Effector memory CD4-positive, alpha-beta T cell (primary cell): ENCODE results near the gene EID2.
A peak's percentile ranks its signal among the peaks of the same experiment; 100 is the strongest.

Experiments
- DNase-seq, 3 donors: peaks; one replicate each; pipeline ENCODE4 v3.0.0-alpha.2; 2020
- H3K27ac ChIP-seq: 2 replicates; pipeline ENCODE4 v1.7.0; 2013; ENCODE audit warnings: mild to moderate bottlenecking, low read length, moderate library complexity; ENCODE audit not compliant: insufficient read depth, poor library complexity, severe bottlenecking
- H3K27me3 ChIP-seq: replicated peaks from 2 replicates; pipeline ENCODE4 v1.7.0; 2013; ENCODE audit warnings: mild to moderate bottlenecking, low read length; ENCODE audit not compliant: insufficient read depth, control insufficient read depth, poor library complexity, severe bottlenecking
- H3K36me3 ChIP-seq: 2 replicates; pipeline ENCODE4 v1.7.0; 2013; ENCODE audit warnings: mild to moderate bottlenecking, low read length, moderate library complexity; ENCODE audit not compliant: control insufficient read depth, insufficient read depth
- H3K4me1 ChIP-seq: 2 replicates; pipeline ENCODE4 v1.7.0; 2013; ENCODE audit warnings: low read length, mild to moderate bottlenecking; ENCODE audit not compliant: control insufficient read depth, insufficient read depth, poor library complexity, severe bottlenecking
- H3K4me3 ChIP-seq: 2 replicates; pipeline ENCODE4 v1.7.0; 2013; ENCODE audit warnings: low read length, low read depth, mild to moderate bottlenecking; ENCODE audit not compliant: insufficient read depth, poor library complexity, severe bottlenecking
- H3K9me3 ChIP-seq: 2 replicates; pipeline ENCODE4 v1.7.0; 2013; ENCODE audit warnings: mild to moderate bottlenecking, low read length, moderate library complexity; ENCODE audit not compliant: control insufficient read depth

The EID2 gene

GRCh38 chr19:39518458-39518857, 21.5 kb downstream of the EID2 start:
- H3K4me3 ChIP-seq = no peak overlapping the region
- DNase-seq = no peak
- H3K27me3 ChIP-seq = peaks cover 25% of the 10 kb centered on the region
- H3K4me1 ChIP-seq = peaks cover 14% of the 10 kb centered on the region
- no peaks in the 10 kb centered on the region for H3K36me3 ChIP-seq
- no peak overlapping the region for H3K27ac ChIP-seq
- H3K9me3 ChIP-seq = no peaks in the 10 kb centered on the region

GRCh38 chr19:39517432-39517831, 22.5 kb downstream of the EID2 start:
- Histone ChIP-seq H3K27me3 (peaks cover 26% of the 10 kb centered on the region), H3K36me3 (no peaks in the 10 kb centered on the region), H3K27ac (no peak overlapping the region), H3K9me3 (no peaks in the 10 kb centered on the region), H3K4me3 (no peak overlapping the region), H3K4me1 (peaks cover 14% of the 10 kb centered on the region)
- DNase-seq = no peak

GRCh38 chr19:39516270-39516669, 23.7 kb downstream of the EID2 start:
- DNase-seq = no peak
- Histone ChIP-seq H3K4me3 (no peak overlapping the region), H3K27ac (no peak overlapping the region), H3K4me1 (peaks cover 14% of the 10 kb centered on the region), H3K27me3 (peaks cover 26% of the 10 kb centered on the region), H3K9me3 (no peaks in the 10 kb centered on the region), H3K36me3 (no peaks in the 10 kb centered on the region)

- H3K36me3 ChIP-seq = no peaks in the 10 kb centered on the region
- H3K4me3 ChIP-seq = peak overlapping the region; percentile 50
- peaks cover 14% of the 10 kb centered on the region for H3K4me1 ChIP-seq
- no peaks in the 10 kb centered on the region for H3K9me3 ChIP-seq
- DNase-seq = no peak
- no peak overlapping the region for H3K27ac ChIP-seq
- H3K27me3 ChIP-seq = peaks cover 26% of the 10 kb centered on the region
Observed at GRCh38 chr19:39515551-39516191, 24.3 kb downstream of the EID2 start.

GRCh38 chr19:39514840-39515550, 25.0 kb downstream of the EID2 start, which contains the start of gene SELENOV:
TSS of gene SELENOV (plus strand) at chr19:39515139. CDS start at chr19:39515213, 74 bp downstream.
- H3K27ac ChIP-seq = no peak within 1 kb of the TSS
- DNase-seq = no peak
- H3K9me3 ChIP-seq = no peaks in the 10 kb centered on the region
- H3K36me3 ChIP-seq = no peaks in the 10 kb centered on the region
- H3K4me1 ChIP-seq = peaks cover 14% of the 10 kb centered on the region
- H3K4me3 ChIP-seq = peak within 1 kb of the TSS; percentile 50
- H3K27me3 ChIP-seq = peaks cover 26% of the 10 kb centered on the region

- Histone ChIP-seq H3K4me3 (no peak overlapping the region), H3K36me3 (no peaks in the 10 kb centered on the region), H3K4me1 (peaks cover 14% of the 10 kb centered on the region), H3K27ac (no peak overlapping the region), H3K9me3 (no peaks in the 10 kb centered on the region), H3K27me3 (peaks cover 26% of the 10 kb centered on the region)
- DNase-seq = no peak
Observed at GRCh38 chr19:39512988-39513387, 27.0 kb downstream of the EID2 start.

- Histone ChIP-seq H3K27ac (no peak overlapping the region), H3K9me3 (no peaks in the 10 kb centered on the region), H3K27me3 (peaks cover 20% of the 10 kb centered on the region), H3K4me1 (peaks cover 11% of the 10 kb centered on the region), H3K4me3 (no peak overlapping the region), H3K36me3 (no peaks in the 10 kb centered on the region)
- no peak for DNase-seq
Observed at GRCh38 chr19:39509233-39509632, 30.7 kb downstream of the EID2 start.

- Histone ChIP-seq H3K36me3 (no peaks in the 10 kb centered on the region), H3K27me3 (peaks cover 14% of the 10 kb centered on the region), H3K4me3 (no peak overlapping the region), H3K4me1 (peaks cover 11% of the 10 kb centered on the region), H3K9me3 (no peaks in the 10 kb centered on the region), H3K27ac (no peak overlapping the region)
- DNase-seq = no peak
Observed at GRCh38 chr19:39508629-39509028, 31.3 kb downstream of the EID2 start.

- H3K27me3 ChIP-seq = peaks cover 15% of the 10 kb centered on the region
- H3K4me1 ChIP-seq = peaks cover 13% of the 10 kb centered on the region
- H3K4me3 ChIP-seq = peak overlapping the region; percentile 48
- H3K36me3 ChIP-seq = no peaks in the 10 kb centered on the region
- no peaks in the 10 kb centered on the region for H3K9me3 ChIP-seq
- DNase-seq = no peak
- no peak overlapping the region for H3K27ac ChIP-seq
Observed at GRCh38 chr19:39507715-39508364, 32.1 kb downstream of the EID2 start.
